22Rv1 (cell line): ENCODE measurements around the gene LZTS2.

Source experiments
- CTCF ChIP-seq: fragments of 450-650 bp; IDR thresholded peaks from 2 replicates; pipeline ENCODE4 v1.5.1; 2017; ENCODE audit warnings: mild to moderate bottlenecking
- ZFX ChIP-seq: fragments of 450-650 bp; IDR thresholded peaks from 2 replicates; pipeline ENCODE4 v1.6.1; 2017; ENCODE audit warnings: antibody characterized with exemption, borderline replicate concordance

DNA sequence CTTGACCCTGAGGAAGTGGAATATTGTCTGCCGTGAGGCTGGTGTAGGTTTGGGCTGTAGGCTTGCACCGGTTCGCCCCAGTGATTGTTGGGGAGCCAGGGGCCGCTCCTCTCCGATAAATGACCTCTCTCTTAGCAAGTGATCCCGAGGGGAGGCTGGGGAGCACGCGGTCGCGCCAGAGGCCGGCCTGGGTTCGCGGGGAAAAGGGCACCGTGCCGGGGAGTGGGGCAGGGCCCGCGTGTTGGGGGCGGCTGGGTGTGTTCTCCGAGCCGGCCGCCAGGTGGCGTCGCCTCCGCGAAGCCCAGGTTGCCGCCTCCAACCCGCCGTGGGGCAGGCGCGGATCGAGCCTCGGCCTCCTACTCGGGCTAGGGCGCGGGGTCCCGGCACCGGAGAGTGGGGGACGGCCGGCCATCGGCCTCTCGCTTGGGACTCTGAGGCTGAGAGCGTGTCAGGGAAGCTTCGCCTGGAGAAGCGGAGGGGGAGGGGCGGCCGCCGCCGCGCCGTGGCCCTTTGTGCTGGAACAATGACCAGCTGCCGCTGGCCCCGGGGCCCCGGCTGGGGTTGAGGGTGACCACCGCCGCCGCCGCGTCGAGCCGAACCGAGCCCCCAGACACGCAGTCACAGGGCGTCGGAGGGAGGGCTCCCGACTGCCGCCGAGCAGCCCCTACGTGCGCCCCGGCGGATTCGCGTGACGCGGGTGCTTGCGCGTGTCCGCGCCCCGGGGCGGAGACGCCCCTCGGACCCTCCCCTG is 442 bp upstream of the LZTS2 start:
- peak; percentile 95 for TF ChIP-seq CTCF
- TF ChIP-seq ZFX: no peak
